ENCODE data around the gene CCDC71L.
"Not testable (repeated sequence)": the region's sequence is repeated elsewhere in the genome, so short reads cannot be mapped to it uniquely, and the experiment has no call there.

CCDC71L gene

GRCh38 chr7:106660862-106661720, at the start of gene CCDC71L:
Gene CCDC71L (minus strand): TSS chr7:106661158. CDS start chr7:106660896, 262 bp downstream.
- peak; percentile 87 to 96 (median 88) for DNase-seq (ENCODE audit: low read depth in 2 of 3, low spot score in 1 of 3)

GRCh38 chr7:106709604-106710003, 48.6 kb upstream of the CCDC71L start:
- DNase-seq (ENCODE audit: low read depth in 2 of 3, low spot score in 1 of 3), result not testable (repeated sequence)

GRCh38 chr7:106704000-106704840, 43.3 kb upstream of the CCDC71L start:
- no peak for DNase-seq (ENCODE audit: low read depth in 2 of 3, low spot score in 1 of 3)

GRCh38 chr7:106693677-106694353, 32.9 kb upstream of the CCDC71L start:
- no peak for DNase-seq (ENCODE audit: low read depth in 2 of 3, low spot score in 1 of 3)

GRCh38 chr7:106692450-106693051, 31.6 kb upstream of the CCDC71L start:
- no peak for DNase-seq (ENCODE audit: low read depth in 2 of 3, low spot score in 1 of 3)

- not testable (repeated sequence) for DNase-seq (ENCODE audit: low read depth in 2 of 3, low spot score in 1 of 3)
Measured at GRCh38 chr7:106688161-106688560, 27.2 kb upstream of the CCDC71L start.

GRCh38 chr7:106683941-106684340, 23.0 kb upstream of the CCDC71L start:
- DNase-seq (ENCODE audit: low read depth in 2 of 3, low spot score in 1 of 3), result no peak

GRCh38 chr7:106681815-106682495, 21.0 kb upstream of the CCDC71L start:
- no peak for DNase-seq (ENCODE audit: low read depth in 2 of 3, low spot score in 1 of 3)

- no peak for DNase-seq (ENCODE audit: low read depth in 2 of 3, low spot score in 1 of 3)
Measured at GRCh38 chr7:106679153-106679931, 18.4 kb upstream of the CCDC71L start.

GRCh38 chr7:106678795-106679152, 17.8 kb upstream of the CCDC71L start:
- no peak for DNase-seq (ENCODE audit: low read depth in 2 of 3, low spot score in 1 of 3)

- not testable (repeated sequence) for DNase-seq (ENCODE audit: low read depth in 2 of 3, low spot score in 1 of 3)
Measured at GRCh38 chr7:106676506-106676905, 15.5 kb upstream of the CCDC71L start.

- DNase-seq (ENCODE audit: low read depth in 2 of 3, low spot score in 1 of 3), result not testable (repeated sequence)
Measured at GRCh38 chr7:106673688-106674087, 12.7 kb upstream of the CCDC71L start.

- not testable (repeated sequence) for DNase-seq (ENCODE audit: low read depth in 2 of 3, low spot score in 1 of 3)
Measured at GRCh38 chr7:106671930-106672329, 11.0 kb upstream of the CCDC71L start.

- no peak for DNase-seq (ENCODE audit: low read depth in 2 of 3, low spot score in 1 of 3)
Measured at GRCh38 chr7:106671160-106671559, 10.2 kb upstream of the CCDC71L start.

GRCh38 chr7:106668861-106669524, 8.0 kb upstream of the CCDC71L start:
- no peak for DNase-seq (ENCODE audit: low read depth in 2 of 3, low spot score in 1 of 3)

GRCh38 chr7:106666353-106666752, 5.4 kb upstream of the CCDC71L start:
- DNase-seq (ENCODE audit: low read depth in 2 of 3, low spot score in 1 of 3), result no peak

- DNase-seq (ENCODE audit: low read depth in 2 of 3, low spot score in 1 of 3), result no peak
Measured at GRCh38 chr7:106664343-106664742, 3.4 kb upstream of the CCDC71L start.

- peak; percentile 78 to 82 (median 81) for DNase-seq (ENCODE audit: low read depth in 2 of 3, low spot score in 1 of 3)
Measured at GRCh38 chr7:106659963-106660861, 746 bp downstream of the CCDC71L start.
